NCI-H146 (cell line): Measurements from ENCODE around the gene FTO.

Experiments used
- DNase-seq: peaks from one replicate; lab custom pipeline; 2025; lab: John Stamatoyannopoulos, UW

Gene FTO

DNA sequence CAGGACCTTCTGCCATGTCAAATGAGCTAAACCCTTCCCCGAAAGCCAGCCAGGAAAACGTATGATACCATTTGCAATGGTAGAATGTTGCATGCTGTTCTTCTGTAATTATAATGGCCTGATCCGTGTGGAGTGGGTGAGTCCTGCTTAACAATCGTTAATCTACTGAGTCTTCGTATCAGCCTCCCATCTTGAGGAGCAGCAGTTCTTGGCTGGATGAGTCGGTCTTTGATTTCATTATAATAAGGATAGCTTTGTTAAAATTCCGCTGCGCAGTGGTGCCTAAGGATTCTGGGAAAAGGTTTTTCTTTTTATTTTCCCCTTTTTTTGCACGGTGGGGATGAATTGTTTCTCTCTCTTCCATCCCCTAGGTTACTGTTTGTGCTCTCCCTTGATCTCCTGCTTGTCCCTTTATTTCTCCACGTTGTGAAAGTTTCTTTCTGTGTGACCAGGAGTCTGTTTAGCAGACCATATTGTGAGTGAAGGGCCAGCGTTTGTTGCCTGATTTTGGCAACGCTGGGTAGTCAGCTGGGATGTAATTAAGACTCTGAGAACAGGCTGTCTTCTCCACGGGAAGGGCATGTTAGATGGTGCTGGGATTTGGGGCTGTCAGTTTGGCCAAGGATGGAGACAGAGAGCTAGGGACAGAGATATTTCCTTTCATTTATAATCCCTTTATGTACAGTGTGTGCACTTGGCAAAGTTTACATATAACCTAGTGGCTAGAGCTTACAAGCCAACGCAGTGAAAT lies 263.0 kb downstream of the FTO start:
- no peak for DNase-seq

DNA sequence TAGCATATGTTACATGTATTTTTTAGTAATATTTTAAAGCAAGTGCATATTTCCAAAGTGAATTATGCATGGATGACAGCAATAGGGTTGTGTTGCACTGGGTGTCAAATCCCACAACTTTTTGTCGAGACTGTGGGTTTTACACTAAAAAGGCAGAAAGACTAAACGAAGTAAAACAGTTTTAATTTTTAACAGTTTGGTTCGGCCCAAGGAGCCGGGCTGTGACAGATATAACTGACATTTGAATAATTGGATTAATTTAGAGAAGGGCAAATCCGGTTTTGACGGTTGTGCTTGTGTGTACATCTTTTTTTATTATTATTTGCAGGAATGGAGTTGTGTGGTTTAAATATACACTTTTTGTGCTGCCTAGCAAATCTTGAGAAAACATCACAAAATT lies 263.6 kb downstream of the FTO start:
- no peak for DNase-seq

DNA sequence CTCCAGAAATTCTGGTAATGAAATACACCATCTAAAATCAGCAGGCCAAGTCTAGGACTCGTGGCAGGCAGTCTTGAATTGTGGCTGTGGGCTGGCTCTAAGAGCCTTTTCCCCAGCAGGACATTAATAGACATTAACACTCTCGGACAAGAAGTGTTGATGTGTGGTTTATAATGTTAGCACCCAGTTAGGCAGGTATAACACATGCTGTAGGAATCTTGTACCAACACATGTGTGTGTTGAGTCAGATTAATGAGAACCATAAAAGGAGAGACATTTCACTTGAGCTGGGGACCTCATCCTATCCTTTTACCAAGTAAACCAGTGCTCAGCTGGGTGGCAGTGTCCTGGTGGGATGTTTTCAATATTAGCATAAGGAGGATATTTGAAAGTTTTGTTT lies 264.5 kb downstream of the FTO start:
- DNase-seq = no peak

DNA sequence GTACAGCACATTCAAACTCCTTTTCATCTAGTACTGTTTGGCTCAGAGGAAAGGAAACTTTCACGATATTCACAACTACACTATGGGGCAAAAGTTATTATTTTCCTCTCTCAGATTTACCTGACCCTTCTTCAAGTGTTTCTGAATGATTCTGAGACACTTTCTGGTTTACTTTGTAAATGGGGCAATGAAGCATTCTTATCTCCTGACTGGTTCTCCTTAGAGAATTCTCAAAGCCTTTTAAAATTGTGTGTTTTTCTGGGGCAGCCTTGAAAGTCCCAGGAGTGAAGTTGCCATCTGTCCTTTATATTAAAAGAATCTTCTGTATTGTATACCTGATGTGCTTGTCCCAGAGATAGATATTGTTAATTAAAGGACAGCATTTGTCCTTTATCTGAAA lies 264.9 kb downstream of the FTO start:
- DNase-seq = no peak

DNA sequence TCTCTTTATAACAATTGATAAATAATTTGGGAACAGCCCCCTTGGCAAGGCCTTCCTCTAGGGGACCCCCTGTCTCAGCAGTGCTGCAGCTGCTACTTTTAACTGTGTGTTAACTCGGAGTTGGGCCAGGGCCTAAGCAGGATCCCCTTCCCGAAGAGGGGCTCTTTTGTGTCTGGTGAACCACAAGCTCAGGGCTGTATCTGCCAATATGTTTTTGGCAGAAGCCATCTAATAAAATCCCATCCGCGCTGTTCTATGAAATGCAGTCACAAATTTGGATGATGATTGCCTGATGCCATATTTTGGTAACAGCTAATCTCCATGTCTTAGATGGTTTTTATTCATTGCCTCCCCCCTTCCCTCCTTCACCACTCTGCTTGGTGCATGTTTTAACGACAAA lies 267.7 kb downstream of the FTO start:
- no peak for DNase-seq

DNA sequence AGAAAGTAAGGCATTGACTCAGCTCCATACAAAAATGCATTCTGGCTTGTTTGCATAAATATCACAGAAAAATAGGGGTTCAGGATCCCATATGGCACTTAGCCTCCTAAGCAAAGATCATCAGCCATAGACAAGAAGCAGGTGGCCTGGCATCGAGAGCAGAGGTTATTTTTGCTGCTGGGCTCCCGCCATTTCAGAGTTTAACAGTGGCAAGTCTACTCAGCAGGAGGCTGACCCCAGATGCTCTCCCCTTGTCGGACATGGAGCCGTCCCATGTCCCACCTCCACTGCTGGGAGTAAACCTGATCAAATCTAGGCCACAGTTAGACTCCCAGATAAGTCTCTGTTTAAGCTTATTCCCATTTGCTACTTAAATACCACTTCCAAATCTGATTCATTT lies 269.1 kb downstream of the FTO start:
- no peak for DNase-seq

DNA sequence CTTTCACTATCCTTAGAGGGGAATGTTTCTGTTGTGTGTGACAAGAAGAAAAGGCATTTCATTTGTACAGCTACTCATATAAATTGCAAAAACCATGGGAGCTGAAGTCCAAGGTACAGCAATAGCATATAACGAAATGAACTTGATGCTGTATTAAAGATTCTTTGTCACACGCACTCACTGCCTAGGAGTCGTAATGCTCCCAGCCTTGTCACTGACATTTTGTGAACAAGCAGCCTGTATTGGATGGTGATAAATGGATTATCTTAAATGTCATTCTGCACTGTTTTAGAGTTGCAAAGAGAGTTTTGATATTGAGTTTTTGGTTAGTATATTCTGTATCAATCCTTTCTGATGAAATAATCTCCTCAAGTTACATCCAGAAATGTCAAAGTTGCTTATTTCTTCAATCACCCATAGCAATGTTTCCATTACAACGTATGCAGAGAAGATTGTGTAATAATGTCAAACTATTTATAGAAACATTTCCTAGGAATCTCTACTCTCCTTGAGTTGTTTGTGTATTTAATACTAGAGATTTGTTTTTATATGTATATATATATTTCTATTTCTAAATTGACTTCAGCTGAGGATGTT lies 270.6 kb downstream of the FTO start:
- no peak for DNase-seq

DNA sequence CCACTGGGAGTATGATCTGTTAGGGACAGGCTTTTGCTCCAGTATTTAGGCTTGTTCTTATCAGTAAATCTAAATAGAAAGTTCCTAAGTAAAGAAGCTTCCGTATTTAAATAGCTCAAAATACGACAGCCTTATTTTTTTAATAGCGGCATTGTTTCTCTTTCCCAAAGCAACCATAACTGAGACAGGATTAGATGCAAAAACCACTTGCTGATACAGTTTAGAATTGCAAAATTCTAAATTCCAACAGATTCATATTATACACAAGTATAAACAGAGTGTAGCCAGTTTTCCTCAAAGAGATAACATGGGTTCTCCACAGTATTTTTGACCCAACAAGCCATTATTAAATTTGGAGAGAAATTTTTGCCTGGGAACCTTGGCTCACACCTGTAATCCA lies 276.7 kb downstream of the FTO start:
- no peak for DNase-seq

DNA sequence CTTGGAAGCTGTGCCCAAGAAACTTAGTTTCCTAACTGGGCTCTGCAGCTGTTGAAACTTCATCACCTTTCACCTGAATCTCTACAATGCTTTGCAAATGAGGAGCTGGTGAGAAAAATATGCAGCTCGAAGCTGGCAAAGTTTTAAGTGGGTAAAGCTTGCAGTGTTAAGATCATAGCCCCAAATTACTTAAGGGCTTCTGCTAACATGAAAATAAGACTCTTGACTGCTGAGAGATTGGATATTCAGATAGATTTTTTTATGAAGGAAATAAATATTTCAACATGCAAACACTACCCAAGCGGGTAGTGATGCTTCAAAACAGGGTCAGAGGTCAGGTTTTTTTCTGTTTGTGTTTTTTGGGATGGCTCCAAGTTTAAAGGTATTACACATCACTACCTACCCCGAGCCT lies 278.7 kb downstream of the FTO start:
- no peak for DNase-seq

DNA sequence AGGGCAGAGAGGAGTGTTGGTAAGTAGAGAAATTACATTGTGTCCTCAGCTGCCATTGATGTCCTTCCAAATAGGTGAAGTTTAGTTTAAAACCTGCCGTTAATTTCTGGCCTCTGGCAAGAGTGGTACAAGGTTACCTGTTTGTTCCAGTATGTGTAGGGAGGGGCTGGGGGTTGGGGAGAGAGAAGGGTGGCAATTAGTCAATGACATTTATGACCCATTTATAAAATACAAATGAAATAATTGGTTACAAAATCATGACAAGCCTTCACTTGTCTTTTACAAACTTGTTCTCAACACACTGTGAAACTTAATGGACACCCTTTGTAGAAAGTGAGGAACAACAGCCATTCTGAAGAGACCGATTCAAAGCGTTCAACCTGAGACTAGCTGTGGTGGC lies 281.0 kb downstream of the FTO start:
- DNase-seq = no peak

DNA sequence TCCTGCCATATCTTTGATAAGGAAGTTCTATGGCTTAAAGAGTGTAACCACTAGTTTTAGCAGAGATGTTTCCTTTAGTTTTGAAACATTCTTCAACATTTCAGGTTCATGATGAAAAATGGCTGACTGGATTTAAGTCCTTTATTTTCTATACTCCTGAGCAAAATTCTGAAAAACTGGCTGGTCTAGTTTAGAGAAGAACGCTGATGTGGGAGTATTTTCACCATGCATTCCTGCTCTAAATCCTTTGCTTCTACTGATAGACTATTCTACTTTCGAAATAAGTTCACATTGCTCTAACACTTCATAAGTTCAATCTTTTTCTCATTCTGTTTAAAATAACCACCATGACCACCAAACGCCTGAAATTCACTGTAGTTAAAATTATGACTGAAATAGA lies 281.9 kb downstream of the FTO start:
- no peak for DNase-seq

DNA sequence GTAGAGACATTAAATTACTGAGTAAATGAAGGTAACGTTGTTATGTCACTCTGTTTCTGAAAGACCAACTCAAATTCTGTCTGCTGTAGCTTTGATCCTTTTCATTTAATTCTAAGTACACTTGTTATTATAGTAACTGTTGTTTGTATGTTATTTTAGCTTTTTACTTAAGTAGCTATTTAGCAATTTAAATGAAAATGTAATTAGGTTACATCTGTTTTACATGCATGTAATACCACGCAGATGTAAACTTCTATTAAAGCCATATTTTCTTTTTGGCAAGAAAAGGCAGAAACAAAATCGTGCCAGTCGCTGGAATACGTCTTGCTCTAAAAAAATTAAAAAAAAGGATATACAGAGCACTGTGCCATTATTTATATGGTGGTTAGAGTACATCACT lies 282.8 kb downstream of the FTO start:
- DNase-seq = no peak

DNA sequence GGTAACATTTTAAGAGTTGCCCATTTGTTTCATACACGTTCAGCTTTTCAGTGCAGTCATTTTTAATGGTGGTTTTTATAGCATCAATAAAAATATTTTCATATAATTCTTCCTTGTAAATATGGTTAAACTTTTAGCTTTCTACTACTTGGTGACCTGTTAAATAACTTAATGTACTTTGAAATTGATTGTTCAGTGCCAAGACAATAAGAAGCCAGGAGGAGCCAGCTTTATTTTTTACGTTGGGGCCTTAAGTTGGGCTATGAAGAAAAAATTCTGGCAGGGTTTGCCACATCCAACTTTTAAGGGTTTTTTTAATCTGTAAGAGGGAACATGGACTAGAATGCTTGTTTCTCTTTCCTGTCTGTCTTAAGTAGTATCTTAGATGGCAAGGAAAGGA lies 284.2 kb downstream of the FTO start:
- DNase-seq = no peak

DNA sequence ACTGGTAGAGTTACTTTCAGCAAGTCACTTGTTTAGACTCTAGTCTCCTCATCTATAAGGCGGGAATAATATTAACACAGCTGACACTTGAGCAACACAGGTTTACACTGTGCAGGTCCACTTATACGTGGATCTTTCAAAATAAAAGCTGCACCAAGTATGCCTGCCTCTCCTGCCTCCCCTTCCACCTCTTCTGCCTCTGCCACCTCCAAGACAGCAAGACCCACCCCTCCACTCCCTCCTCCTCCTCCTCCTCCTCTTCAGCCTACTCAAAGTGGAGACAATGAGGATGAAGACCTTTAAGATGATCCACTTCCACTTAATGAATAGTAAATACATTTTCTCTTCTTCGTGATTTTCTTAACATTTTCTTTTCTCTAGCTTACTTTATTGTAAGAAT lies 285.6 kb downstream of the FTO start:
- DNase-seq = no peak

DNA sequence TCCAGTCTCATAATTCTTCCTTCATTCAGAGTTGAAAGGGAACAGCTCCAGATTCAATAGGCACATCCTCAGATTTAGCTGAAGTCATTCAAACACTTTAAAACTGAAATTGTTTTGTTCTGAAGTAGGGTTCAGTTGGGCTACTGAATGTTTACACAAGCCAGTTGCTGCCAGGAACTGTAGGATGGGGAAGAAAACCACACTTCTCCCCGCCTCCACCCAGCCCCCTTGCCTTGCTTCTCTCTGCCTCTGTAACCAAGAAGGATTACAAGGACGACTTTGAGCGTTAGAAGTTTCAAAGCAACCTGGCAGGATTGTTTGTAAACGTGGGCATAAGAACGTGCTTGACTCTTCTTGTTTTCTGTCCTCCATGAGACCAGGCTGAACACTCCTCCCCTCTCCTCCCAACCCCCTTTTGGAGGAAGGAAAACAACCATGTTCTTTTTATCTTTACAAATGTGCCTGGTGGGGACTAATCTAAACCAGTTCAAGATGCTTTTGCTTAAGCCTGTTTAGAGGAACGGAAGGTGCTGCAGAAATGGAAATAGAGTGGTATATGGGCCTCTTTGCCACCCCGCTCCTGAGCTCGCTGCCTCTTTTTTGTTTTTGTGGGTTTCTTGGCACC lies 287.9 kb downstream of the FTO start:
- DNase-seq = peak; percentile 14

DNA sequence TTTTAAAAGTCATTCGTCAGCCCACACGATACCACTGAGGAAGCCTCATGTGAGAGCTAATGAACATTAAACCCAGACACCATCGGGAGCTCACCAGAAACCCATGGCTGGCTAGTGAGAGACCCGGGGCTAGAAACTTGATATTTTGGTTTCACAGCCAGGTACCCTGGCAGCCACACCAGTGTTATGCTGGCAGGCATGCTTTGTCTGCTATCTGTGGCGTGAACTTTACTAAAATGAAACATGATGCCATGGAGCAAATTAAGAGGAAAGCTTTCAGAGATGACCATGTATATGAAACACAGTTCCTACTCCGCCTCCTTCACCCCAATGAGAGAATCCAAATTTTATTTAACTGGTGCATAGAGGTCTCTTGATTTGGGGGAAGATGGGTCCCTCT lies 291.4 kb downstream of the FTO start:
- DNase-seq = no peak

DNA sequence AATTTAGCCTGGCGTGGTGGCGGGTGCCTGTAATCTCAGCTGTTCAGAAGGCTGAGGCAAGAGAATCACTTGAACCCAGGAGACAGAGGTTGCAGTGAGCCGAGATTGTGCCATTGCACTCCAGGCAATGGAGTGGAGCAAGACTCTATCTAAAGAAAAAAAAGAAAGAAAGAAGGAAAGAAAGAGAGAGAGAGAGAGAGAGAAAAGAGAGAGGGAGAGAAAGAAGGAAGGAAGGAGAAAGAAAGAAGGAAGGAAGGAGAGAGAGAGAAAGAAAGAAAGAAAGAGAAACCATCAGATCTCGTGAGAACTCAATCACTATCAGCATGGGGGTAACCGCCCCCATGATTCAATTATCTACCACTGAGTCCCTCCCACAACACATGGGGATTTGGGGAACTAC lies 293.0 kb downstream of the FTO start:
- no peak for DNase-seq

DNA sequence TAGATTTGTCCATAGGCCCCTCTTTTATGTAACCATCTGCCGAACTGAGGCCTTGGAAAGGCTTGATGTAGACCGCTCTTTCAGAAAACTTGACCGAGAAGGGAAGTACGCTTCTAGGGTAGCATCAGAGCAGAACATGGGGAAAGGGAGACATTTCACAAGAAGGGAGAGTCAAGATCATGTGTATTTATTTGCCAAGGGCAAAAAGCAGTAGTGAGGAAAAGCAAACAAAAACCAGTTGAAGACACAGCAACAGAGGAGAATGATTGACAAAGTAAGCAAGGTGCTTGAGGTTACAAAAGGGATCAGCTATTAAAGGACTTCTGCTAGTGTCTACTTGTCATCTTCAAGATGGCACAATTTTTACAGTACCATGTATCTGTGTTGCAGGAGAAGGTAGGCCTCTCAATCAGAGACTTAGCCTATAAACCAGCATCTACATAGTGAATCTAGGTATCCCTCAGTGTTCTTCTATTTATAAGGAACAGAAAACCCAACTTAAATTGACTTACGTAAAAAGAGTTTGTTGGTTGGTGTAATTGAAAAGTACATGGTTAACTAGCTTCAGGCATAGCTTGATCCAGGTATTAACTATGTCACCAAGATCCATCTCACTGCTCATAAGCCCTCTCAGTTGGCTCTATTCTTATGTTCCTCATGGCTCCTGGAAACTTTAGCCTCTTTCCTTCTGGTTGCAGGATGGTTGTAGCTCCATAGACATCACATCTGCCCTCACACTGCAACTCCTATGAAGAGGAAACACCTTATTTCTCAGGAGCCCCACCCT lies 294.3 kb downstream of the FTO start:
- DNase-seq = no peak

DNA sequence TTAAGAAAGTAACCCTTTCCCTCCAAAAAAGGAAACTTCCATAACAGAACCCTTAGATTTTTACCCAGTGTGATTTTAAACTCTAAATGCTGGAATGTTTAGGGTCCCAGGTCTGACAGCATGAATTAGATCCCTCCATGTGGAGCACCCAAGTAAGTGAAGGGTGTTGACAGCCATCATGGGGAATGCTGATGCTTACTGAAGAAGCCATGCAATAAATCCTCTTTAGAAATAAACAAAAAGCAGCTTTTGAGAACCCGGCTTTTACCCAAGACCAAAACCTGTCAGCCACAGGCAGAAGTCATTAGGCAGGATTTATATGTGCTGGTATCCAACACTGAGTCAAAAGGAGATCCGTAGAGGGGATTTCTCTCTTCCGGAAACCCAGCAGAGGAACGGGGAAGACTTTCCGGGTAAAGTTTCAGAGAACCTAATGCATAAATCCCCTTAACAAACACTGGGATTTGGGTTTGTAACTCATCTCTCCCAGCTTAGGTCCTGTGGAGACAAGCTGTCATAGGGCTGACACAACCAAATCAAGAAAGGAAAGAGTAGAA lies 295.1 kb downstream of the FTO start:
- no peak for DNase-seq

DNA sequence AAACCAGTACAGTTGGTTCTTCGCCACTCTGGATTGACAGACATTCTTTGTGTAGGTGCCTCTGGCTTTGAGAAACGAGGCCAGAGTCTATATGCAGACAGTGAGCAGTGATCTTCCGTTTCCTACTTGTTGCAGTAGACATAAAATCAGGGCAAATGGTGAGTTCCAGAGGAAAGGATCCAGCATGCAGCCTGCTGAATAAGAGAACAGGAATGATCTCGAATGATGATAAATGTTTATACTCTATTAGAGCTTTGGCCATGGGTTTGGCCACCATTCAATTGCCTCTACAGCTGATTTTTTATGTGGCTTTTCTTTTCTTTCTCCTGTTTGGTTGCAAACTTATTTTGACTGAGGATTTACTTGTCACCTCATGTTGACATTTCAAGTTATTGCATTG lies 295.9 kb downstream of the FTO start:
- no peak for DNase-seq

DNA sequence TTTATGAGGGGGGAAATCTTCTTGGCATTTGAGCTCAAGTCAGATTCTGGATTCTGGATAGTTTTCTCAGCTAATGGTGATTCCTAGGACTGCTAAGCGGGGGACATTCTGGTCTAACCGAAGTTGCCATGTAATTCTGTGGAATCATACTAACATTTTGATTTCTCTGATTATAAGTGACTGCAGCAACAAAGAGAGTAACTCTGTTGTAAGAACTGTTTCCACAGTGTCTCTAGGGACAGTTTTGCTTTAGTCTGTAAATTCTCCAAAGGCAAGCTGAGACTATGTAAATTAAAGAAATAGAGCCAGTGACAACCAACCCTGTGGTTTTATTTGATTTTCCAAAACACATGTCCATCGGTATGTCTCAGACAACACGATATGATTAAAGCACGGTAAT lies 296.4 kb downstream of the FTO start:
- no peak for DNase-seq

DNA sequence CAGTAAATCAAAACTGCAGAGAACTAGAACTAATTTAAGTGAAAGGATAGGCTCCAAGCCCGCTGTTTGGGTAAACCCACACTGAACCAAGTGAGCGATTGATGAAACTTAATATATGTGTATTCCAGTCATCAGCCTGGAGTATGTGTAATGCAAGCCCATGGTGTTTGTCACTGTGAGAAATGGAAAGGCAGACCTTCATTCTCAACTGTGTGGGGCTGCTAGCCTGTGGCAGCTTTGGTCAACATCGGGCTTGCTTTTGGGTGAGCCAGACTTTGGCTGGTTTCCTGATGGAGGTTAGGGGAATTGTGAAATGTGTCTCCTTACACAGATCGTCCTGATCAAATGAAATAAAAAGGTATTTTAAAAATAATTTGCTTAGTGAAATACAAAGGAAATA lies 302.7 kb downstream of the FTO start:
- no peak for DNase-seq

DNA sequence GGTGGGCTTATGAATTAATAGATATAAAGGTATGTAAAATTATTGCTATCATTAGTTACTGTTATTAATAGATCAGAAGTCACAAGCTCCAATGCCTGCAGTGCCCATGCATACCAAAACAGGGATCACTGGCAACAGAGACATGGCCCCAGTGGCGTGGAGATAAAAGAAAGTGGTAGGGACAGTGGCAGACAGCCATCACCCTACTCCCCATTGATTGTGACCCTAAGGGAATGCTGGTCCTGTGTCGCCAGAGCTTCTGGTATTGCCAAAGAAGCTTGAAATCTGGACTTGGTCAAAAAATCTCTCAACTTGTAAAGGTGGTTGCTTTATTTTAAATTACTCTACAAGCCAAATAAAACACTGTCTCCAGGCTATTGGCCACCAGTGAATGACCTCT lies 303.5 kb downstream of the FTO start:
- no peak for DNase-seq
